Neural cell (in vitro differentiated cells): ENCODE data around the gene ADARB1.

ENCODE experiments used
- EP300 ChIP-seq: fragments of 450-650 bp; conservative IDR thresholded peaks from 2 replicates; pipeline ENCODE4 v1.6.1; 2014; ENCODE audit warnings: antibody characterized with exemption, mild to moderate bottlenecking, moderate library complexity; ENCODE audit not compliant: poor library complexity, severe bottlenecking
- EZH2 ChIP-seq: fragments of 200-600, 300-800 bp; shearing (Covaris generic), sonication (generic); IDR thresholded peaks from 2 replicates; pipeline ENCODE4 v1.6.1; 2014; ENCODE audit warnings: antibody characterized with exemption, low read length, borderline replicate concordance, mild to moderate bottlenecking; ENCODE audit not compliant: insufficient read depth, poor library complexity, severe bottlenecking
- POLR2AphosphoS5 ChIP-seq: IDR thresholded peaks from 2 replicates; pipeline ENCODE4 v1.6.1; 2012
- SMC3 ChIP-seq: fragments of 450-650 bp; conservative IDR thresholded peaks from 2 replicates; pipeline ENCODE4 v1.6.1; 2014; ENCODE audit warnings: antibody characterized with exemption, mild to moderate bottlenecking, moderate library complexity; ENCODE audit not compliant: poor library complexity
- TAF1 ChIP-seq: IDR thresholded peaks from 2 replicates; pipeline ENCODE4 v1.6.1; 2012; ENCODE audit warnings: low read depth
- TF ChIP-seq, protein P1 (sequence below): fragments of 450-650 bp; IDR thresholded peaks from 2 replicates; pipeline ENCODE4 v1.5.1; 2014; ENCODE audit warnings: antibody characterized with exemption, mild to moderate bottlenecking, moderate library complexity; ENCODE audit not compliant: poor library complexity, severe bottlenecking

DNA sequence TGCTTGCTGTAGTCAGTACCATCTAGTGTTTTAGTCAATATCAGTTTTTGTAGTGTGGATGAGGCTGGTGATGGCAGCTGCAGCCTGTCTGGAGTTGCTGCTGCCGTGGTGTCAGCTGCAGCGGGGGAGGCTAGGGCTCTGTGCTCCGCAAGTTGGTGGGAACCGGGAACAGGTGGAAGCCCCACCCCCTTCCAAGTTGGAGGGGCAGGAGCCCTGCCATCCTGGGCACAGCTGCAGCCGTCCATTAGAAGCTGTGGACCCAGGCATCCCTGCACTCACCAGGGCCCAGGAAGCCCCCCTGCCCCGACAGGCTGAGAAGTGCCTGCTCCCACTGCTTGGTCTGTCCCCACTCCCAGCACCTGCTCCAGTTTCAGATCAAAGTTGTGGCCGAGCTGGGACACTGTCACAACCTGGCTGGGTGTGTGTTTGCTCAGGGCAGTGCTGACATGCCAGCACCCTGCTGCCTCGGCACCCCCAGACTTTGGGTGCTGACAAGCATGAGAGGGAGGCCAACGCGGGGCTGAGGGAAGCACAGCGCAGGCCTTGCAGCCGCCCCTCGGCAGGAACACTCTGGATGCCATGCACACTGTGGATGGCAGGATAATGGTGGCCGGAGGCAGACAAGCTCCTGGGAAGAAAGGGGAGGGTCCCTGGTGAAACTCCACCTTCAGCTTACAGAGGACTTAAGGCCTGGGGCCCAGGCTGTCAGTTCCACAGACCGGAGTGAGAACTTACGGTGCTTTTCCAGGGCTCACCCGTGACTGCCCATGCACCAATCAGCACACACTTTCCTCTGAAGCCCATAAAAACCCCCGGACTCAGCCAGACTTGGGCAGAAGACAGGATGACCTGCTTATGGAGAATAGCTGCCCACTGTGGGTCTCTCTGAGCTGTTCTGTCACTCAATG is 86.9 kb downstream of the ADARB1 start:
- no peak for TF ChIP-seq EZH2
- TF ChIP-seq, protein P1, sequence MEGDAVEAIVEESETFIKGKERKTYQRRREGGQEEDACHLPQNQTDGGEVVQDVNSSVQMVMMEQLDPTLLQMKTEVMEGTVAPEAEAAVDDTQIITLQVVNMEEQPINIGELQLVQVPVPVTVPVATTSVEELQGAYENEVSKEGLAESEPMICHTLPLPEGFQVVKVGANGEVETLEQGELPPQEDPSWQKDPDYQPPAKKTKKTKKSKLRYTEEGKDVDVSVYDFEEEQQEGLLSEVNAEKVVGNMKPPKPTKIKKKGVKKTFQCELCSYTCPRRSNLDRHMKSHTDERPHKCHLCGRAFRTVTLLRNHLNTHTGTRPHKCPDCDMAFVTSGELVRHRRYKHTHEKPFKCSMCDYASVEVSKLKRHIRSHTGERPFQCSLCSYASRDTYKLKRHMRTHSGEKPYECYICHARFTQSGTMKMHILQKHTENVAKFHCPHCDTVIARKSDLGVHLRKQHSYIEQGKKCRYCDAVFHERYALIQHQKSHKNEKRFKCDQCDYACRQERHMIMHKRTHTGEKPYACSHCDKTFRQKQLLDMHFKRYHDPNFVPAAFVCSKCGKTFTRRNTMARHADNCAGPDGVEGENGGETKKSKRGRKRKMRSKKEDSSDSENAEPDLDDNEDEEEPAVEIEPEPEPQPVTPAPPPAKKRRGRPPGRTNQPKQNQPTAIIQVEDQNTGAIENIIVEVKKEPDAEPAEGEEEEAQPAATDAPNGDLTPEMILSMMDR, result no peak
- TF ChIP-seq SMC3, result no peak
- TF ChIP-seq POLR2AphosphoS5, result no peak
- no peak for TF ChIP-seq EP300
- no peak for TF ChIP-seq TAF1
